PFSK-1 (cell line): ENCODE data around the gene FAM124A.

Experiments used
- POLR2AphosphoS5 ChIP-seq: IDR thresholded peaks from 2 replicates; pipeline ENCODE4 v1.6.1; 2012; ENCODE audit warnings: low read depth, mild to moderate bottlenecking, control low read depth, low read length, moderate library complexity
- SIN3A ChIP-seq: IDR thresholded peaks from 2 replicates; pipeline ENCODE4 v1.6.1; 2012; ENCODE audit warnings: mild to moderate bottlenecking, low read length, moderate library complexity, borderline replicate concordance; ENCODE audit not compliant: insufficient read depth
- TAF1 ChIP-seq: IDR thresholded peaks from 2 replicates; pipeline ENCODE4 v1.6.1; 2012; ENCODE audit warnings: low read length, control low read depth, borderline replicate concordance; ENCODE audit not compliant: insufficient read depth
- TF ChIP-seq, protein P1 (sequence below), 2 experiments: IDR thresholded peaks; 2 replicates each; pipeline versions ENCODE4 v1.6.1 to v1.8.0; 2011 to 2012; ENCODE audit warnings: low read depth in 2 of 2, low read length in 2 of 2, control low read depth in 1 of 2, inconsistent platforms in 1 of 2, mild to moderate bottlenecking in 1 of 2, moderate library complexity in 1 of 2; ENCODE audit not compliant: insufficient read depth in 1 of 2

DNA sequence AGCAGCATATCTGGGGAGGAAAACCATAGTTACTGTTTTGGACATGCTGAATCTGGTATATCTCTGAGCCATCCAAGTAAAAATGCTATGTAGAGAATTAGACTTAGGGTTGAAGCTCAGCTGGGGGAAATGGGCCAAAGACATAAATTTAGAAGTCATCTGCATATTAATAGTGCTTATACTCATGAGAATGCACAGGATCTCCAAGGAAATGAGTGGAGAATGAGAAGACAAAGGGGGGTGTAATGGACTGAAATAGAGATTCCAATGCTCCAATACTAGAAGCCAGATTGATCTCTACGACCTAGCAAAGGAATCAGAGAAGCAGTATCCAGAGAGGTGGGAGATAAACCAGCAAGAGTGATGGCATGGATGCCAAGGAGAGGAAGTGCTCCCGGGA is 10.3 kb upstream of the FAM124A start:
- TF ChIP-seq, protein P1, sequence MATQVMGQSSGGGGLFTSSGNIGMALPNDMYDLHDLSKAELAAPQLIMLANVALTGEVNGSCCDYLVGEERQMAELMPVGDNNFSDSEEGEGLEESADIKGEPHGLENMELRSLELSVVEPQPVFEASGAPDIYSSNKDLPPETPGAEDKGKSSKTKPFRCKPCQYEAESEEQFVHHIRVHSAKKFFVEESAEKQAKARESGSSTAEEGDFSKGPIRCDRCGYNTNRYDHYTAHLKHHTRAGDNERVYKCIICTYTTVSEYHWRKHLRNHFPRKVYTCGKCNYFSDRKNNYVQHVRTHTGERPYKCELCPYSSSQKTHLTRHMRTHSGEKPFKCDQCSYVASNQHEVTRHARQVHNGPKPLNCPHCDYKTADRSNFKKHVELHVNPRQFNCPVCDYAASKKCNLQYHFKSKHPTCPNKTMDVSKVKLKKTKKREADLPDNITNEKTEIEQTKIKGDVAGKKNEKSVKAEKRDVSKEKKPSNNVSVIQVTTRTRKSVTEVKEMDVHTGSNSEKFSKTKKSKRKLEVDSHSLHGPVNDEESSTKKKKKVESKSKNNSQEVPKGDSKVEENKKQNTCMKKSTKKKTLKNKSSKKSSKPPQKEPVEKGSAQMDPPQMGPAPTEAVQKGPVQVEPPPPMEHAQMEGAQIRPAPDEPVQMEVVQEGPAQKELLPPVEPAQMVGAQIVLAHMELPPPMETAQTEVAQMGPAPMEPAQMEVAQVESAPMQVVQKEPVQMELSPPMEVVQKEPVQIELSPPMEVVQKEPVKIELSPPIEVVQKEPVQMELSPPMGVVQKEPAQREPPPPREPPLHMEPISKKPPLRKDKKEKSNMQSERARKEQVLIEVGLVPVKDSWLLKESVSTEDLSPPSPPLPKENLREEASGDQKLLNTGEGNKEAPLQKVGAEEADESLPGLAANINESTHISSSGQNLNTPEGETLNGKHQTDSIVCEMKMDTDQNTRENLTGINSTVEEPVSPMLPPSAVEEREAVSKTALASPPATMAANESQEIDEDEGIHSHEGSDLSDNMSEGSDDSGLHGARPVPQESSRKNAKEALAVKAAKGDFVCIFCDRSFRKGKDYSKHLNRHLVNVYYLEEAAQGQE (IDR thresholded peaks at IDR 0.05; ENCODE audit: insufficient read depth in 1 of 2, low read depth in 2 of 2, low read length in 2 of 2) = no peak
- TF ChIP-seq SIN3A = no peak
- no peak for TF ChIP-seq POLR2AphosphoS5
- TF ChIP-seq TAF1 = no peak
